ENCODE results near the gene DIP2C. TPM values are rescaled to one million over a fixed set of nuclear protein-coding genes. Genes with fewer than 3 reads are reported as not detected.

DIP2C gene
- total RNA-seq, 2 donors from 2014 or later: 13.0 to 13.7 TPM

- Mint-ChIP-seq H3K27me3 (ENCODE audit: insufficient read depth) (no peaks in the 10 kb centered on the region), H3K9me3 (peaks cover 24% of the 10 kb centered on the region), H3K27ac (no peak overlapping the region), H3K36me3 (ENCODE audit: low read depth) (peaks cover 18% of the 10 kb centered on the region), H3K4me1 (peaks cover 16% of the 10 kb centered on the region), H3K4me3 (no peak overlapping the region)
- DNase-seq: no peak
- Histone ChIP-seq H3K27me3 (ENCODE audit: control insufficient read depth, insufficient read depth, low read length, poor library complexity, severe bottlenecking) (no peaks in the 10 kb centered on the region), H3K27ac (ENCODE audit: low read depth, low read length) (no peak overlapping the region), H3K4me3 (ENCODE audit: low read length) (no peak overlapping the region), H3K9ac (ENCODE audit: extremely low read depth, low read length, poor library complexity, severe bottlenecking) (no peak overlapping the region), H3K36me3 (ENCODE audit: control insufficient read depth, insufficient read depth, low read length) (no peaks in the 10 kb centered on the region), H3K4me1 (ENCODE audit: control insufficient read depth, insufficient read depth, low read length) (peaks cover 6% of the 10 kb centered on the region), H3K9me3 (ENCODE audit: control insufficient read depth, low read length) (peaks cover 16% of the 10 kb centered on the region)
- 90 to 96% methylated on average over 5 of the region's 5 CpGs for WGBS, 2 experiments (ENCODE audit: insufficient coverage in 1 of 2, insufficient read length in 1 of 2)
- TF ChIP-seq CTCF (conservative IDR thresholded peaks at IDR 0.05): no peak
Measured at GRCh38 chr10:563827-564226, 125.6 kb downstream of the DIP2C start.

DNA sequence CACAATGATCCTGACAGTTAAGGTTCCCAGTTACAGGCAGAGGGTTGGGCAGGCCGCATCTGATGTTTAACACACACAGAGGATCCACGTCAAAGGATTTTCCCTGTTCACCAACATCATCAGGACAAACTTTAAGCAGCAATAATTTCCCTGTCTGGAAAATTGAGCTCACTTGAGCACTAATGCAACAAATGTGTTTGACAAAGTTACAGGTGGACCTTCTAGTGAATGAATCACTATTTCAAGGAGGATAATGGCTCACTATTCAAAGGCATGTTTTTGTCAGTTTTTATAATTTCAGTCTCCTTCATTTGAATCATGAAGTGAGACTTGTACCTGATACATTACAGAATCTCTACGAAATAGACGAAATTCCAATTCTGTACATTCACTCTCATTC, 127.3 kb downstream of the DIP2C start:
- peaks cover 23% of the 10 kb centered on the region for H3K9me3 Mint-ChIP-seq
- 89 to 94% methylated on average over 4 of the region's 4 CpGs for WGBS, 2 experiments (ENCODE audit: insufficient coverage in 1 of 2, insufficient read length in 1 of 2)
- H3K36me3 ChIP-seq (ENCODE audit: control insufficient read depth, insufficient read depth, low read length): no peaks in the 10 kb centered on the region
- H3K4me1 ChIP-seq (ENCODE audit: control insufficient read depth, insufficient read depth, low read length): peaks cover 6% of the 10 kb centered on the region
- no peak overlapping the region for H3K9ac ChIP-seq (ENCODE audit: extremely low read depth, low read length, poor library complexity, severe bottlenecking)
- peaks cover 28% of the 10 kb centered on the region for H3K4me1 Mint-ChIP-seq
- peaks cover 16% of the 10 kb centered on the region for H3K9me3 ChIP-seq (ENCODE audit: control insufficient read depth, low read length)
- no peak for DNase-seq
- H3K27ac Mint-ChIP-seq: no peak overlapping the region
- H3K4me3 ChIP-seq (ENCODE audit: low read length): no peak overlapping the region
- peaks cover 18% of the 10 kb centered on the region for H3K36me3 Mint-ChIP-seq (ENCODE audit: low read depth)
- H3K4me3 Mint-ChIP-seq: no peak overlapping the region
- H3K27ac ChIP-seq (ENCODE audit: low read depth, low read length): no peak overlapping the region
- no peaks in the 10 kb centered on the region for H3K27me3 Mint-ChIP-seq (ENCODE audit: insufficient read depth)
- TF ChIP-seq CTCF (conservative IDR thresholded peaks at IDR 0.05): no peak
- H3K27me3 ChIP-seq (ENCODE audit: control insufficient read depth, insufficient read depth, low read length, poor library complexity, severe bottlenecking): no peaks in the 10 kb centered on the region

DNA sequence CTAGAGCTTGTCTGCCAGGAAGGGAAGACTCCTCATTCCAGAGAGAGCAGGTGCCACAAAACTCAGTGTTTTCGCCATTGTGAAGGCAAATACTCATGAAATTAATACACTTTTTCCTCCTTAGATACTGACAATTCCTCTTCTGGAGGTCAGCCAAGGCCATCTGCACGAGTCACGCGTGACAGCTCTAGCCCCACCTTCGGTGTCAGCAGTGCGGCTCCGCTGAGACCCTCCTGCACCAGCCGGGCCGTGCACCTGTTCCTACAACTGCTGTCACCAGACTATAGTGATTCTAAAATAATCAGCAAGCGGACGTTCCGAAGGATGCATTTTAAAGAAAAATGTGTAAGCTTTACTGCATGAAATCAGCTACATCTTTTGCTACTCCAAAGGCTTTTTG, 127.7 kb downstream of the DIP2C start:
- H3K27ac ChIP-seq (ENCODE audit: low read depth, low read length): no peak overlapping the region
- H3K9ac ChIP-seq (ENCODE audit: extremely low read depth, low read length, poor library complexity, severe bottlenecking): no peak overlapping the region
- no peaks in the 10 kb centered on the region for H3K27me3 Mint-ChIP-seq (ENCODE audit: insufficient read depth)
- H3K36me3 Mint-ChIP-seq (ENCODE audit: low read depth): peaks cover 18% of the 10 kb centered on the region
- no peaks in the 10 kb centered on the region for H3K36me3 ChIP-seq (ENCODE audit: control insufficient read depth, insufficient read depth, low read length)
- no peaks in the 10 kb centered on the region for H3K27me3 ChIP-seq (ENCODE audit: control insufficient read depth, insufficient read depth, low read length, poor library complexity, severe bottlenecking)
- H3K9me3 ChIP-seq (ENCODE audit: control insufficient read depth, low read length): peaks cover 16% of the 10 kb centered on the region
- no peak overlapping the region for H3K4me3 Mint-ChIP-seq
- H3K4me1 ChIP-seq (ENCODE audit: control insufficient read depth, insufficient read depth, low read length): peaks cover 6% of the 10 kb centered on the region
- peaks cover 32% of the 10 kb centered on the region for H3K4me1 Mint-ChIP-seq
- 93 to 94% methylated on average over 12 of the region's 12 CpGs for WGBS, 2 experiments (ENCODE audit: insufficient coverage in 1 of 2, insufficient read length in 1 of 2)
- H3K4me3 ChIP-seq (ENCODE audit: low read length): no peak overlapping the region
- no peak overlapping the region for H3K27ac Mint-ChIP-seq
- peaks cover 23% of the 10 kb centered on the region for H3K9me3 Mint-ChIP-seq
- no peak for TF ChIP-seq CTCF (conservative IDR thresholded peaks at IDR 0.05)
- DNase-seq: no peak
